Ovary (tissue), 9 donors: ENCODE results near the gene DNAJC22. TPM values are rescaled to one million over a fixed set of nuclear protein-coding genes. Genes with fewer than 3 reads are reported as not detected.

Source experiments
- DNase-seq, 5 donors: peaks; one replicate each; pipeline ENCODE4 v3.0.0-alpha.2; 2019 to 2020
- H3K27ac ChIP-seq, 2 donors: fragments of 200-600 bp; one replicate each; pipeline versions ENCODE4 v1.5.1 to v1.8.0; 2019 to 2022
- H3K27me3 ChIP-seq: fragments of 200-600 bp; one replicate; pipeline ENCODE4 v1.8.0; 2022
- H3K36me3 ChIP-seq: fragments of 200-600 bp; sonication (generic); one replicate; pipeline ENCODE4 v1.5.1; 2019
- H3K4me1 ChIP-seq: one replicate; pipeline ENCODE4 v1.8.1; 2013; ENCODE audit warnings: mild to moderate bottlenecking, moderate library complexity; ENCODE audit not compliant: insufficient read depth
- H3K4me3 ChIP-seq: fragments of 200-600 bp; sonication (generic); one replicate; pipeline ENCODE4 v1.5.1; 2017
- H3K9me3 ChIP-seq, 2 donors: fragments of 200-600 bp in 1 of 2; sonication (generic) in 1 of 2; one replicate each; pipeline versions ENCODE4 v1.5.1 to v1.8.1; 2013 to 2019; ENCODE audit warnings: mild to moderate bottlenecking in 1 of 2, moderate library complexity in 1 of 2
- CTCF ChIP-seq, 3 donors: fragments of 450-650 bp in 2 of 3; fragments of 200-600 bp in 1 of 3; IDR thresholded peaks; one replicate each; pipeline versions ENCODE4 v1.5.1 to v1.8.0; 2016 to 2022; ENCODE audit warnings: antibody characterized with exemption in 3 of 3, mild to moderate bottlenecking in 1 of 3
- EP300 ChIP-seq: sonication (generic); formaldehyde crosslinking; IDR thresholded peaks from one replicate; pipeline ENCODE4 v1.6.1; 2017; ENCODE audit warnings: antibody characterized with exemption
- POLR2A ChIP-seq: fragments of 450-650 bp; IDR thresholded peaks from one replicate; pipeline ENCODE4 v1.6.1; 2017; ENCODE audit warnings: antibody characterized with exemption, mild to moderate bottlenecking, moderate library complexity
- WGBS, 3 donors: extraction: QIAGEN DNeasy Blood & Tissue Kit in 1 of 3; methylation state at CpG; one replicate each; pipeline versions ENCODE4 v1.1.5 to v1.1.7; 2013 to 2017; 5-methylcytosine and 5-hydroxymethylcytosine counted together
- intact Hi-C, 4 donors: fragments of 100-400 bp; cut with DNase I; formaldehyde crosslinking; loops; one replicate each; pipeline versions ENCODE4 v1.11.0 to v1.15.1; 2022 to 2023
- polyA plus RNA-seq, 2 donors: library from polyadenylated mRNA; stranded (reverse); fragments of 200-250 nt in 1 of 2; fragments of 350-450 nt in 1 of 2; fragmentation: Illumina TruSeq in 1 of 2; extraction: RNeasy Lipid Tissue Mini Kit (QIAGEN cat#74804) in 1 of 2; gene quantifications; one replicate each; pipeline ENCODE4 v1.2.3, GENCODE V29; 2013 to 2014
- total RNA-seq, 7 donors: library from RNA; depleted of rRNA in 2 of 7; stranded (reverse); fragments of >200 nt in 2 of 7; fragmentation: NEBNext Ultra II Directional in 3 of 7; extraction: Animal tissue kit (Norgen Biotek cat#: 25700) in 3 of 7; gene quantifications; one replicate each; pipeline versions ENCODE4 v1.1.0 to v1.2.4, GENCODE V29; 2016 to 2023
- donor health status: DM: no; HTN: no; CAD: no; lungs with moderate emphysema.
- donor health status: DM: no; HTN: no; CAD: no.
- donor health status: Bipolar disorder and iron deficiency.
- donor health status: DM: yes; HTN: yes; CAD: no.
- donor health status: DM: no; HTN: no; CAD: no.
- donor health status: DM: yes; HTN: yes; CAD: no.

Gene DNAJC22
- total and polyA plus RNA-seq, 9 donors: 0.30 to 3.4 (median 0.47) TPM; not detected in 2

GRCh38 chr12:49322367-49322707, 24.4 kb upstream of the DNAJC22 start:
- Histone ChIP-seq H3K36me3 (no peaks in the 10 kb centered on the region), H3K4me3 (peak overlapping the region; percentile 57), H3K27me3 (no peaks in the 10 kb centered on the region), H3K27ac (no peak overlapping the region), H3K9me3 (no peaks in the 10 kb centered on the region), H3K4me1 (peaks cover 4% of the 10 kb centered on the region)
- no peak for DNase-seq
- intact Hi-C loops: no loop called here
- 17 to 39% (median 23%) methylated on average over 12 of the region's 12 CpGs for whole genome bisulfite sequencing, 3 donors
- TF ChIP-seq CTCF (IDR thresholded peaks at IDR 0.05) (no peak), POLR2A (no peak), EP300 (no peak)

- H3K4me3 ChIP-seq: peak within 1 kb of the TSS; percentile 57
- intact Hi-C loops: no loop called here
- WGBS, 3 donors: 1% methylated on average over 65 of the region's 65 CpGs
- no peaks in the 10 kb centered on the region for H3K27me3 ChIP-seq
- H3K27ac ChIP-seq: no peak within 1 kb of the TSS
- no peaks in the 10 kb centered on the region for H3K36me3 ChIP-seq
- no peak for TF ChIP-seq CTCF (IDR thresholded peaks at IDR 0.05)
- TF ChIP-seq POLR2A: no peak
- no peak for TF ChIP-seq EP300
- peaks cover 4% of the 10 kb centered on the region for H3K4me1 ChIP-seq
- no peaks in the 10 kb centered on the region for H3K9me3 ChIP-seq
- DNase-seq: peak; percentile 96 to 97 (median 96)
These were observed 23.8 kb upstream of the DNAJC22 start, which contains the start of gene TROAP for GRCh38 chr12:49322708-49323523. TROAP (plus strand) TSS chr12:49323255; CDS start chr12:49323609, 354 bp downstream.

- no peaks in the 10 kb centered on the region for H3K36me3 ChIP-seq
- peak overlapping the region; percentile 44 for H3K4me3 ChIP-seq
- H3K27ac ChIP-seq: no peak overlapping the region
- no peaks in the 10 kb centered on the region for H3K9me3 ChIP-seq
- H3K4me1 ChIP-seq: peaks cover 4% of the 10 kb centered on the region
- intact Hi-C loops: no loop called here
- WGBS, 3 donors: 8 to 10% (median 9%) methylated on average over 19 of the region's 19 CpGs
- no peak for DNase-seq
- no peak for TF ChIP-seq CTCF (IDR thresholded peaks at IDR 0.05)
- no peak for TF ChIP-seq EP300
- no peak for TF ChIP-seq POLR2A
- no peaks in the 10 kb centered on the region for H3K27me3 ChIP-seq
These were observed 23.1 kb upstream of the DNAJC22 start for GRCh38 chr12:49323524-49324097.

GRCh38 chr12:49325606-49326005, 21.1 kb upstream of the DNAJC22 start:
- Histone ChIP-seq H3K27ac (no peak overlapping the region), H3K27me3 (no peaks in the 10 kb centered on the region), H3K9me3 (no peaks in the 10 kb centered on the region), H3K36me3 (no peaks in the 10 kb centered on the region), H3K4me1 (peaks cover 4% of the 10 kb centered on the region), H3K4me3 (no peak overlapping the region)
- intact Hi-C loops: no loop called here
- 84 to 91% (median 89%) methylated on average over 6 of the region's 6 CpGs for WGBS, 3 donors
- no peak for TF ChIP-seq EP300
- TF ChIP-seq POLR2A: no peak
- no peak for TF ChIP-seq CTCF (IDR thresholded peaks at IDR 0.05)
- DNase-seq: peak in 1 of 5 donors; percentile 21
